Dermis microvascular lymphatic vessel endothelial cell (primary cell): ENCODE measurements around the gene PDCD6IP. TPM values are rescaled to one million over a fixed set of nuclear protein-coding genes. Genes with fewer than 3 reads are reported as not detected.
"Not testable (repeated sequence)": the region's sequence is repeated elsewhere in the genome, so short reads cannot be mapped to it uniquely, and the experiment has no call there.

Experiments used
- DNase-seq, 2 donors: peaks; one replicate each; pipeline versions ENCODE4 v3.0.0 to v3.0.0-alpha.2; 2010; ENCODE audit warnings: low read depth in 2 of 2
- total RNA-seq: library from RNA; depleted of rRNA; stranded (reverse); fragments of >200 nt; gene quantifications from 2 replicates; pipeline ENCODE4 v1.2.1, GENCODE V29; 2014

Gene PDCD6IP
- total RNA-seq, 1 donor from 2014 or later, result 73.7 TPM

DNA sequence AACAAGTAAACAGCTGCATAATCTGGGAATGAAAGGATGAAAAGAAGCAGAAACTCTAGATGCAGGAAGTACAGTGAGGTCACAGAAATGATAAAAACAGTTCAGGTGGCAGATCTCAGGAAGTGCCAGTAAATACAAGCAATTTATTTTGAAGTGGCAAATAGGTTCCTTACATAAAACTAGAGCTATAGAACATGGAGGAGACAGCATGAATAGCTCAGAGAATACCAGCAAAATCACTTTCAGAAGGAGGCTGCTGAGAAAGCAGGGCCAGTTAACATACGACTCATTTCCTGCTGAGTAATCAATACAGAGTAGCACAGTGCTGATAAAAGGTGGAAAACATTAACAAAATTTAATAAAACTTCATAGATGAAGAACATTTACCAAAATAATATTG, 57.0 kb downstream of the PDCD6IP start:
- peak in 1 of 2 donors; percentile 42 for DNase-seq

- DNase-seq, result peak; percentile 15 to 76
Measured at GRCh38 chr3:33855884-33856546, 57.6 kb downstream of the PDCD6IP start.

- DNase-seq, result not testable (repeated sequence)
Measured at GRCh38 chr3:33857701-33858100, 59.3 kb downstream of the PDCD6IP start.

DNA sequence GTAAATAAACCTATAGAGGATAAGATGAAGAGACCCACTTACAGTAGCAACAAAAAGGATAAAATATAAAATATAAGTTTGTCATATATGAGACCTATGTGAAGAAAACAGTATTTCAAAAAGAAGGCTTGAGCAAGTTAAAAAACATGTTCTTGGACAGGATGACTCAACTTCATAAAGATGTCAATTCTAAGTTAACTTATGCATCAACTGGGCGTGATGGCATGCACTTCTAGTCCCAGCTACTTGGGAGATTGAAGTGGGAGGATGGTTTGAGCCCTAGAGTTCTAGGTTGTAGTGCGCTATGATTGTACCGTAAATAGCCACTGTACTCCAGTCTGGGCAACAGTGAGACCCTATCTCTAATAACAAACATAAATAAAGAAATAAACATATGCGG, 59.7 kb downstream of the PDCD6IP start:
- DNase-seq, result no peak

GRCh38 chr3:33860373-33861050, 62.1 kb downstream of the PDCD6IP start:
- no peak for DNase-seq

- no peak for DNase-seq
Measured at GRCh38 chr3:33865133-33865532, 66.7 kb downstream of the PDCD6IP start.

DNA sequence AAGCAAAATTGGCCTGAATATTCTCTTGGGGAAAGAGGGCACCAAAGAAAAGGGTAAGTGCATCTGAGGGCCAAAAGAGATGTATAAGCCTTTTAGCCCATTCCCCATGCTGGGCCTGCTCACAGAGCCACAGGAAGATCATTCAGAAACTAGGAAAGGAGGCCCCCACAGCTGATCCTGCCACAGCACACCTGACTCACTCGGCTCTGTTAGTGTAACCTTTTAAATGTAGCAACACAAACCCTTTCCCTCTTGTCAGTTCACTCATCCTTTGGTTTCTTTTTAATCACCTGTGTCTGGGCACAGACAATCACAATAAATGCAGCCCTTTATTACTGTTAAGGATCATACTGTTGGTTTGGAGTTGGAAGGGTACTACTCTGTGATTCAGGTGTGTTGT, 69.9 kb downstream of the PDCD6IP start:
- DNase-seq, result no peak

- no peak for DNase-seq
Measured at GRCh38 chr3:33869977-33870376, 71.5 kb downstream of the PDCD6IP start.

- DNase-seq, result no peak
Measured at GRCh38 chr3:33874815-33875214, 76.4 kb downstream of the PDCD6IP start.

GRCh38 chr3:33875680-33876079, 77.2 kb downstream of the PDCD6IP start:
- DNase-seq, result no peak

- no peak for DNase-seq
Measured at GRCh38 chr3:33877187-33877586, 78.8 kb downstream of the PDCD6IP start.

GRCh38 chr3:33879540-33879939, 81.1 kb downstream of the PDCD6IP start:
- DNase-seq, result no peak

DNA sequence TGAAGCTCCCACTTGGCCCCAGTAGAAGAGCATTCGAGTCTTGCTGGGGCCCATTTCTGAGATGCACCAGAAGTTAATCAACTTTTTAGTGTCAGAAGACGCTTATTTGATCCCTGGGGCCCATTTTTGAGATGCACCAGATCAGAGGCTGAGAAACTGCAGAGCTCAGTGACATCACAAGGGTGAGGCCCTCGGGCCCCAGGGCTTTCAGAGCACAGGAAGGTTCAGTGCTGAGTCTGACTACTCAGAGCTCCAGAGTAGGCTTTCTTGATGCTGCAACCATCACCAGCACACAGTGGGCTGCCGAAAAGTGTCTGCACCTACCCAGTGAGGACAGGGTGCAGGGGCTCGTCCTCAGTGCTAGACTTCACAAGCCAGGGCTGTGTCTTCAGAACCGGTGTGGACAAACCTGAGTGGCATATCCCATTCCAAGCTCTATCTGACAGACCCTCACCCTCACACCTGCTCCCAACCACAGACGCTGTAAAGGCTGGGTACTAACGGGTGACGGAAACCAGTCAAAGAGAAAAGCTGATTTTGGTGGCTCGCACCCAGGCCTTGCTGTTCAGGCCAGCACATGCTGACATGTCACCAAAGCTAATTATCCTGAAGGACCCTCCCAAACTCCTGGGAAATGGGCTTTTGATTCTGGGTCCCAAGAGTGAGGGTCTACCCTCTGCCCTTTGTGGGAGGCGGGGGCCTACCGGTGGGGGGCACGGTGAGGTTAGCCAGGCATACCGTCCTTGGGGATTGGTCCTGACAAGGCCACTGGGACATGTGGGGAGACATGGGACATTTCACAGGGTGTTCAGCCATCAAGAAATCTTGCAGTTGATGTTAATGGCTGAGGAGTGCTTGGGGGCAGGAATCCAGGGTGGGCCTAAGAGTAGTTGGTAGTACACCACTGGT, 83.0 kb downstream of the PDCD6IP start:
- DNase-seq, result no peak

- DNase-seq, result no peak
Measured at GRCh38 chr3:33882296-33882695, 83.9 kb downstream of the PDCD6IP start.

DNA sequence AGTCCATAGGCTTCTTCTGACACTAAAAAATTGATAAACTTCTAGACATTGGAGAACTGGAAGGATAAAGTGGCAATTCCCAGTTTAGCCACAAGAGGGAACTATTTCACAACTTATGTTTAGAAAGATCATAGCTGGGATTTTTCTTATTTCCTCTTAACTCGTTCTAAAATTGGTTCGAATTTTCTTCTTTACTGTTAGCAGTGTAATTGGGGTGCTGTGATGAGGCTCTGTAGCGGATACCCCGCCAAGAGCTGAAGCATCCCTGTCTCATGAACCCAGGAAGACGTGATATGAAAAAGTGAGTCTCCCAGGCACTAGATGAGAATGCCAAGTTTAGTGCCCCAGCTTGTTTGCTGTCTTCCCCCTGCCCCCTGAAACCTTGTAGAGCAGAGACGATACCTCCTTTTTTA, 85.1 kb downstream of the PDCD6IP start:
- DNase-seq, result peak in 1 of 2 donors; percentile 44

DNA sequence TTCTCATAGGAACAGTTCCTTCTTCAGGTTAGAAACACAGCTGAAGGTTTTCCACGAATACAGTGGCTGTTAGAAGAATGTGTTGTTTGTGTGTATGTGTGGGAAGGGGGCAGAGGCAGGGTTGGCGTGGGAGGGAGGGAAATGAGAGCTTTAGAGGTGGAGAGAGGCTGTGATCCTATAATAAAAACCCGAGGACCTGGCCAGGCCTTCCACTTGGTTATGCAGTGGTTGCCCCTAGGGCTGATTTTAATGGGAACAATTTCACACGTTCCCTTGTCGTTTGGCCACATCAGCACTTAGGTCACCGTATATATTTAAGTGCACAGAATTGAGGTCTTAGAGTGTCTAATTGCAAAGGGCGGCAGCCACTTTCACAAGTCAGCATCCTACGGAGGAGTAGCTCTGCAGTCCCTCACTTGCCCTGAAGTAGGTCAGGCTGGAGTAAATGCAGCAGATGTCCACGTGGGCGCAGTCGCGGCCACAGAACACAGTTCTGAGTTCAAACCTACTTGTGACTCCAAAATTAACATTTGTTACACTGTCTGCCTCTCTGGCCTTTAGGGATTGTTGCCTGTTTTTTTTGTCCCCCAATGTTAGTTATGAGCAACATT, 85.6 kb downstream of the PDCD6IP start:
- DNase-seq, result no peak

GRCh38 chr3:33884701-33885100, 86.3 kb downstream of the PDCD6IP start:
- no peak for DNase-seq

DNA sequence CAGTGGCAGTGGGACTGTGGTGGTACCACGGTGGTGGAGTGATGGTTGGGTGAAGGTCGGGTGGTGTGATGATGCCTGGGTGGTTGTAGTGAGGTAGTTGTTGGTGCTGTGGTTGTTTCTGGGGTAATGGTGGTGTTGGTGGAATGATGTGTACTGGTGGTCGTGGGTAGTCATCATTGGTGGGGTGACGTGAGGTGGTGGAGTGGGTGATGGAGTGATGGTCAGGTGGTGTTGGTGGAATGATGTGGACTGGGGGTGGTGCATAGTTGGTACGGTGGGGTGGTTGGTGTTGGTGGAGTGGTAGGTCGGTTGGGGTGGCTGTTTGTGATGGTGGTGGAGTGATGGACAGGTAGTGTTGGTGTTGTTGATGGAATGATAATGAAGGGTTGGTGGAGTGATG, 87.1 kb downstream of the PDCD6IP start:
- DNase-seq, result no peak

DNA sequence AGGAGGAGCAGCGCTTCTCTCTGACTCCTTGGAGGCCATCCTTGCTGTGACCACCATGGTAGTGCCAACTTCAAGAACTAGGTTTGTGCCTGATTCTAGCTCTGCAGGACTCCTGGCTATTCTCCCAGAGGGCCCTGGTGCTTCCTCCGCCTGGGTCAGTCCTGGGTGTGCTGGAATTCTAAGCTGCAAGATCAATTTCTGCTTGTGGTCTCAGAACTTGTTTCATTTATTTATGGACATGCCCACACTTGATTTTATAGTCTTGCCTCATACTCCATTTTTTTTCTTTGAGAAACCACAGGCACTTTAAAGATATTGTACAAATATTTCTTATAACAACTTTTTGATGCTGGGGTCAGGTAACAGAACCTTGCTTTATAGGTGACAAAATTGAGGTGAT, 87.6 kb downstream of the PDCD6IP start:
- no peak for DNase-seq

DNA sequence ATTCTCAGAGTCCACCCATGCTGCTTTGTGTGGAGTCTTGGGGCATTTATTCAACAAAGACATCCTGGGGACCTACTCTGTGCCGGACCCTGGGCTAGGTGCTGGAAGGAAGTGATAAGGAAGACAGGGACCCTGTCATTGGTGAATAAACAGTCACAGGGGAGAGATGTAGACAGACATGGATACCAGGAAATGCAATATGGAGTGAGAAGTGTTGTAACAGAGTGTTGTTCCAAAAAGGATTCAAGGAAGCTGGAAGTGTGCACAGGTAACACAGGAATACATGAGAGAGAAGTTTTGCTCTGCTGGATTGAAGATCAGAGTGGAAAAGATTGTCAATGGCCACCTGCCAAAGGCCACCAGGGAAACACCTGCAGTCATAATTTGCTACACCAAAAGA, 89.0 kb downstream of the PDCD6IP start:
- DNase-seq, result no peak

DNA sequence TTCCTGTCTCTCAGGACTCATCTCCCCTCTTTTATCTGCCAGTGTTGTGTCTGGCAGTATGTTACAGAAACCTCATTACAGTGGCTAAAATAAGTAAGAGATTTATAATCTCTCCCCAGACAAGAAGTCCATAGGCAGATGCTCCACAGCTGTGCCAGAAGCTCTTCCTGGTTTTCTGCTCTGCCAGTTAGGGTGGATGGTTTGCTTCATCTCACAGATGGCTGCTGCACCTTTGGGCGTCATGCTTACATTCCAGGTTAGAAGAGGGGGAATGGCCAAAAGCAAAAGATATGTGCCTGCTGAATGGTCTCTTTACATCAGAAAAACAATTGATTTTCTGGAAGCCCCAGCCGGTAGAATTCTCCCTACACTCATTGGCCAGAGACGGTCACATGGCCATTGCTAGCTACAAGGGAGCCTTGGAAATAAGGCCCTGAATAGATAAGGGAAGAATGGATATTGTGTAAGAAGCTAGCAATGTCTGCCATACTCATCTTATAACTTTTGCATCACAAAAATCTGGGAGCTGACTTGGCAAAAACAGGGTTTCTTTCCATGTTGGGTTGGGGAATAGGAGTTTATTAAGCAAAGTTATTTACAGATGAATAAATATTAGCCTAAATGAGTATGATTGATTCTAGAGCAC, 91.1 kb downstream of the PDCD6IP start:
- DNase-seq, result no peak
